ENCODE data around the gene HOXB1.

Gene HOXB1

DNA sequence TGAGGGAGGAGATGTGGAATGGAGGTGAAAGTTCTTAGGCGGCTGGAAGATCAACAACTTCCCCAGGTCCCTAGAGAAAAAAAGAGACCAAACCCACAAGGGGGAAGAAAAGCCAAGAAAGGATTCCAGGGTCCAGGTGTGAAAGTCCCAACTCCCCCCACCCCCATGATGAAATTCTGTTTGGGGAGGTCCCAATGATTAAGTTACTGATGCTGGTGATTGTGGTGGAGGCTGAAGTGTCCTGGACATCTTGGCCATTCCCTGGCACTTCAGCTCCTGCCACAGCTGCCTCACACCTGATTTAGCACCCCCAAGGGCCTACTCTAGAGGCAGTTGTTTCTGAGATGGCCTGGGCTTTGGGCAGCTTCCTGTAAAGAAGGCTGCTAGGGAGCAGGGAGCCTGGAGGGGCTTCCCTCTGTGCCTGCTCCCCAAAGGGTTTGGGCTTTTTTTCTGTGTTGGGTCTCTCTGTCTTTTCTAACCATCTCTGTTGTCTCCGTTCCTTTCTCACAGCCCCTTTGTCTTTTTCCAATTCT is 34.3 kb upstream of the HOXB1 start:
- H3K9ac ChIP-seq, result no peak overlapping the region

GRCh38 chr17:48564188-48565021 is 33.6 kb upstream of the HOXB1 start:
- Histone ChIP-seq H3K36me3 (ENCODE audit: control insufficient read depth, insufficient read depth, low read length) (no peaks in the 10 kb centered on the region), H2AFZ (peak overlapping the region; percentile 17), H3K4me1 (no peaks in the 10 kb centered on the region), H3K4me2 (ENCODE audit: low read length) (peak overlapping the region; percentile 33), H3K27ac (peak overlapping the region; percentile 15), H3K4me3 (ENCODE audit: low read depth, low read length) (peak overlapping the region; percentile 35), H3K27me3 (ENCODE audit: control insufficient read depth, insufficient read depth, low read length) (no peaks in the 10 kb centered on the region), H3K79me2 (no peaks in the 10 kb centered on the region), H3K9me3 (ENCODE audit: control insufficient read depth, low read length) (no peaks in the 10 kb centered on the region), H3K9ac (no peak overlapping the region)
- no peak for TF ChIP-seq CTCF (IDR thresholded peaks at IDR 0.05)

More for the DNA sequence above, 34.3 kb upstream of the HOXB1 start:
- no peak overlapping the region for H2AFZ ChIP-seq
- H3K79me2 ChIP-seq, result no peaks in the 10 kb centered on the region
- H3K4me3 ChIP-seq (ENCODE audit: low read depth, low read length), result no peak overlapping the region
- H3K9me3 ChIP-seq (ENCODE audit: control insufficient read depth, low read length), result no peaks in the 10 kb centered on the region
- H3K27ac ChIP-seq, result no peak overlapping the region
- H3K36me3 ChIP-seq (ENCODE audit: control insufficient read depth, insufficient read depth, low read length), result no peaks in the 10 kb centered on the region
- H3K4me2 ChIP-seq (ENCODE audit: low read length), result no peak overlapping the region
- no peaks in the 10 kb centered on the region for H3K27me3 ChIP-seq (ENCODE audit: control insufficient read depth, insufficient read depth, low read length)
- TF ChIP-seq CTCF (IDR thresholded peaks at IDR 0.05), result no peak
- no peaks in the 10 kb centered on the region for H3K4me1 ChIP-seq

GRCh38 chr17:48563867-48564187 is 33.0 kb upstream of the HOXB1 start:
- Histone ChIP-seq H3K27ac (no peak overlapping the region), H3K9me3 (ENCODE audit: control insufficient read depth, low read length) (no peaks in the 10 kb centered on the region), H3K27me3 (ENCODE audit: control insufficient read depth, insufficient read depth, low read length) (no peaks in the 10 kb centered on the region), H2AFZ (no peak overlapping the region), H3K79me2 (no peaks in the 10 kb centered on the region), H3K4me3 (ENCODE audit: low read depth, low read length) (no peak overlapping the region), H3K9ac (no peak overlapping the region), H3K4me1 (no peaks in the 10 kb centered on the region), H3K36me3 (ENCODE audit: control insufficient read depth, insufficient read depth, low read length) (no peaks in the 10 kb centered on the region), H3K4me2 (ENCODE audit: low read length) (no peak overlapping the region)
- no peak for TF ChIP-seq CTCF (IDR thresholded peaks at IDR 0.05)

DNA sequence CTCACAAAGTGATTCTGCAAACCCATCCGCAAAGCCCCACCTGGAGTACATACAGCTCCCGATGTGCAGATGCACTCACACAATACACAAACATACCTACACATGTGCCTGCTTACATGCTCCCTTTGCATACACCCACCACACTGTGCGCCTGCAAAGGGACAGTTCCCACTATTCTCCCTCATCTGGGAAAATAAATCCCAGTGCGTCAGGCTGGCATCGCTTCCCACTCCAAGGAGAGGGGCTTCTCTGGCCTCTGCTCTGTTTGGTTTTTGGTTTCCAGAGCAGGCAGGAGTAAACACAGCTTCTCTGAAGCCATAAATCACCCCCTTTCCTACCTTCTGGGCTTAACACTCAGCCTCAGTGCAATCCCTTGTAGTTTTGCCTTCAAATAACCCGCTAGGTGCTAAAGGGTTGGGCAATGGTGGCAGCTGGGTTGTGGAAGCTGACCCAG is 32.6 kb upstream of the HOXB1 start:
- no peaks in the 10 kb centered on the region for H3K9me3 ChIP-seq (ENCODE audit: control insufficient read depth, low read length)
- H3K4me2 ChIP-seq (ENCODE audit: low read length), result peak overlapping the region; percentile 22
- H3K36me3 ChIP-seq (ENCODE audit: control insufficient read depth, insufficient read depth, low read length), result no peaks in the 10 kb centered on the region
- TF ChIP-seq CTCF (IDR thresholded peaks at IDR 0.05), result no peak
- peak overlapping the region; percentile 5 for H3K4me3 ChIP-seq (ENCODE audit: low read depth, low read length)
- no peaks in the 10 kb centered on the region for H3K4me1 ChIP-seq
- no peak overlapping the region for H3K27ac ChIP-seq
- no peaks in the 10 kb centered on the region for H3K27me3 ChIP-seq (ENCODE audit: control insufficient read depth, insufficient read depth, low read length)
- no peaks in the 10 kb centered on the region for H3K79me2 ChIP-seq
- no peak overlapping the region for H3K9ac ChIP-seq
- no peak overlapping the region for H2AFZ ChIP-seq

Measured in parathyroid adenoma (tissue), 2 donors.